WTC11 (cell line): ENCODE measurements around the gene SLC11A1. TPM values are rescaled to one million over a fixed set of nuclear protein-coding genes. Genes with fewer than 3 reads are reported as not detected.

Experiments
- ATAC-seq: fragments of 200-7000 bp; cut with Tn5 transposase; 2 replicates; pipeline ENCODE4 v1.10.0; 2021; ENCODE audit warnings: mild to moderate bottlenecking, moderate library complexity
- Bru-seq: library from RNA; stranded (reverse); fragments of 400-500 nt; gene quantifications from one replicate; lab custom pipeline; 2021; lab: Mats Ljungman, UMichigan
- CTCF ChIA-PET: fragments of 300-600 bp; sonication (Branson Sonifier 250); formaldehyde crosslinking; loops from one replicate; lab custom pipeline; 2021; ENCODE audit warnings: antibody characterized with exemption; lab: Charles Lee
- POLR2A ChIA-PET: fragments of 350-600 bp; sonication (Branson Sonifier 250); formaldehyde crosslinking; loops from one replicate; lab custom pipeline; 2021; ENCODE audit warnings: antibody characterized with exemption; lab: Charles Lee
- DNase-seq: peaks from one replicate; pipeline ENCODE4 v3.0.0; 2021; ENCODE audit warnings: low spot score
- H3K27ac Mint-ChIP-seq: 2 replicates; pipeline ENCODE4 v1.8.0; 2021; ENCODE audit warnings: mixed read lengths
- H3K27me3 Mint-ChIP-seq: 2 replicates; pipeline ENCODE4 v1.8.0; 2021; ENCODE audit warnings: low read depth, mild to moderate bottlenecking, moderate library complexity, mixed read lengths
- H3K36me3 Mint-ChIP-seq: 2 replicates; pipeline ENCODE4 v1.8.0; 2021; ENCODE audit warnings: mixed read lengths
- H3K4me1 Mint-ChIP-seq: 2 replicates; pipeline ENCODE4 v1.8.0; 2022; ENCODE audit warnings: mixed read lengths
- H3K4me3 Mint-ChIP-seq: 2 replicates; pipeline ENCODE4 v1.8.0; 2021; ENCODE audit warnings: mild to moderate bottlenecking, moderate library complexity, mixed read lengths
- H3K9me3 Mint-ChIP-seq: 2 replicates; pipeline ENCODE4 v1.8.0; 2021; ENCODE audit warnings: mixed read lengths
- AFF4 ChIP-seq: sonication (generic); formaldehyde crosslinking; IDR thresholded peaks from 2 replicates; pipeline ENCODE4 v1.8.1; 2023; ENCODE audit warnings: mild to moderate bottlenecking, missing genetic modification reagents, borderline replicate concordance
- CREB1 ChIP-seq: sonication (generic); formaldehyde crosslinking; IDR thresholded peaks from 2 replicates; pipeline ENCODE4 v1.8.0; 2023; ENCODE audit warnings: mild to moderate bottlenecking, missing genetic modification reagents
- CREM ChIP-seq: sonication (generic); formaldehyde crosslinking; IDR thresholded peaks from 2 replicates; pipeline ENCODE4 v1.8.1; 2022; ENCODE audit warnings: mild to moderate bottlenecking, missing genetic modification reagents, moderate library complexity
- FOXP1 ChIP-seq: sonication (generic); formaldehyde crosslinking; IDR thresholded peaks from 2 replicates; pipeline ENCODE4 v1.8.0; 2022; ENCODE audit warnings: missing genetic modification reagents, mild to moderate bottlenecking, moderate library complexity, borderline replicate concordance
- IRF2 ChIP-seq: sonication (generic); formaldehyde crosslinking; IDR thresholded peaks from 2 replicates; pipeline ENCODE4 v1.8.0; 2022; ENCODE audit warnings: low read depth, missing genetic modification reagents, borderline replicate concordance
- NFYB ChIP-seq: sonication (generic); formaldehyde crosslinking; conservative IDR thresholded peaks from 2 replicates; pipeline ENCODE4 v1.8.0; 2022; ENCODE audit warnings: low read depth, missing genetic modification reagents
- NR1H2 ChIP-seq: sonication (generic); formaldehyde crosslinking; IDR thresholded peaks from 2 replicates; pipeline ENCODE4 v1.9.0; 2021; ENCODE audit warnings: mild to moderate bottlenecking, moderate library complexity, missing genetic modification reagents
- NR2C2 ChIP-seq: sonication (generic); formaldehyde crosslinking; IDR thresholded peaks from 2 replicates; pipeline ENCODE4 v1.8.0; 2022; ENCODE audit warnings: mild to moderate bottlenecking, missing genetic modification reagents
- NR3C1 ChIP-seq: sonication (generic); formaldehyde crosslinking; conservative IDR thresholded peaks from 2 replicates; pipeline ENCODE4 v1.8.1; 2023; ENCODE audit warnings: low read depth, mild to moderate bottlenecking, missing genetic modification reagents
- PRRX2 ChIP-seq: fragments of 250-450 bp; sonication (Bioruptor Pico); IDR thresholded peaks from 2 replicates; pipeline ENCODE4 v1.8.0; 2021; ENCODE audit warnings: mild to moderate bottlenecking
- RELA ChIP-seq: sonication (generic); formaldehyde crosslinking; IDR thresholded peaks from 2 replicates; pipeline ENCODE4 v1.8.1; 2022; ENCODE audit warnings: missing genetic modification reagents, mild to moderate bottlenecking, borderline replicate concordance
- STAT6 ChIP-seq: sonication (generic); formaldehyde crosslinking; conservative IDR thresholded peaks from 2 replicates; pipeline ENCODE4 v1.8.1; 2023; ENCODE audit warnings: mild to moderate bottlenecking, low read depth, missing genetic modification reagents, moderate library complexity
- ZBTB21 ChIP-seq: sonication (generic); formaldehyde crosslinking; IDR thresholded peaks from 2 replicates; pipeline ENCODE4 v1.8.1; 2023; ENCODE audit warnings: mild to moderate bottlenecking, missing genetic modification reagents, borderline replicate concordance
- ZBTB43 ChIP-seq: sonication (generic); formaldehyde crosslinking; IDR thresholded peaks from 2 replicates; pipeline ENCODE4 v1.8.1; 2023; ENCODE audit warnings: mild to moderate bottlenecking, missing genetic modification reagents
- ZNF423 ChIP-seq: fragments of 250-450 bp; sonication (Bioruptor Pico); IDR thresholded peaks from 2 replicates; pipeline ENCODE4 v2.1.2; 2022; ENCODE audit warnings: mild to moderate bottlenecking, moderate library complexity
- long read RNA-seq, 3 experiments: library from RNA in 1 of 3; library from capped mRNA in 1 of 3; library from polyadenylated mRNA in 1 of 3; unstranded in 2 of 3; stranded (forward) in 1 of 3; transcript quantifications; one replicate each; pipeline ENCODE4 v2.0.0, GENCODE V29; 2021
- total RNA-seq: library from RNA; stranded (reverse); gene quantifications from 3 replicates; pipeline ENCODE4 v1.2.3, GENCODE V29; 2021
- TF ChIP-seq, protein P1 (sequence below): fragments of 250-450 bp; sonication (Bioruptor Pico); IDR thresholded peaks from 2 replicates; pipeline ENCODE4 v1.9.0; 2021; ENCODE audit warnings: mild to moderate bottlenecking, borderline replicate concordance
- TF ChIP-seq, protein P2 (sequence below): sonication (generic); formaldehyde crosslinking; IDR thresholded peaks from 2 replicates; pipeline ENCODE4 v1.8.1; 2023; ENCODE audit warnings: mild to moderate bottlenecking, missing genetic modification reagents, moderate library complexity
- TF ChIP-seq, protein P3 (sequence below): sonication (generic); formaldehyde crosslinking; IDR thresholded peaks from 2 replicates; pipeline ENCODE4 v1.8.1; 2023; ENCODE audit warnings: mild to moderate bottlenecking, missing genetic modification reagents, moderate library complexity
- TF ChIP-seq, protein P4 (sequence below): sonication (generic); formaldehyde crosslinking; IDR thresholded peaks from 2 replicates; pipeline ENCODE4 v1.8.1; 2023; ENCODE audit warnings: mild to moderate bottlenecking, missing genetic modification reagents

SLC11A1 gene
- total RNA-seq (0.25 to 0.55 TPM (median 0.31 TPM) in 3 replicates), Bru-seq, nascent RNA (percentile 10 among the genes with signal in this experiment)
- long read RNA-seq, experiment 1: 0 reads
- long read RNA-seq, experiment 2: 0 reads
- long read RNA-seq, experiment 3: 0 reads

DNA sequence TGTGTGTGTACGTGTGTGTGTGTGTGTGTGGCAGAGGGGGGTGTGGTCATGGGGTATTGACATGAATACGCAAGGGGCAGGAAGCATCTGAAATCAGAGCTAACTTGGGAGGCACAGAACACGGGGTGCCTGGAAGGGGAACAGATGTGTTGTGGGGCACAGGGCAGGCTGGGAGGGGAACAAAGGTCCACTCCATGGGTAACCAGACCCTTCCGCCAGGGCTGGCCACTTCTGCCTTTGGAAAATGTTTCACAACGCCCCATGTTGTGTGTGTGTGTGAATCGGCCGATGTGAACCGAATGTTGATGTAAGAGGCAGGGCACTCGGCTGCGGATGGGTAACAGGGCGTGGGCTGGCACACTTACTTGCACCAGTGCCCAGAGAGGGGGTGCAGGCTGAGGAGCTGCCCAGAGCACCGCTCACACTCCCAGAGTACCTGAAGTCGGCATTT, at the start of gene SLC11A1:
Gene SLC11A1 (plus strand): TSS at position 358 of the 451 bp plus-strand sequence. CDS start 96 bp downstream, outside the sequence.
- TF ChIP-seq NR3C1 (CRISPR knock-in tag): no peak
- TF ChIP-seq STAT6 (CRISPR knock-in tag): no peak
- no peak for TF ChIP-seq NR2C2 (CRISPR knock-in tag)
- TF ChIP-seq, protein P1, sequence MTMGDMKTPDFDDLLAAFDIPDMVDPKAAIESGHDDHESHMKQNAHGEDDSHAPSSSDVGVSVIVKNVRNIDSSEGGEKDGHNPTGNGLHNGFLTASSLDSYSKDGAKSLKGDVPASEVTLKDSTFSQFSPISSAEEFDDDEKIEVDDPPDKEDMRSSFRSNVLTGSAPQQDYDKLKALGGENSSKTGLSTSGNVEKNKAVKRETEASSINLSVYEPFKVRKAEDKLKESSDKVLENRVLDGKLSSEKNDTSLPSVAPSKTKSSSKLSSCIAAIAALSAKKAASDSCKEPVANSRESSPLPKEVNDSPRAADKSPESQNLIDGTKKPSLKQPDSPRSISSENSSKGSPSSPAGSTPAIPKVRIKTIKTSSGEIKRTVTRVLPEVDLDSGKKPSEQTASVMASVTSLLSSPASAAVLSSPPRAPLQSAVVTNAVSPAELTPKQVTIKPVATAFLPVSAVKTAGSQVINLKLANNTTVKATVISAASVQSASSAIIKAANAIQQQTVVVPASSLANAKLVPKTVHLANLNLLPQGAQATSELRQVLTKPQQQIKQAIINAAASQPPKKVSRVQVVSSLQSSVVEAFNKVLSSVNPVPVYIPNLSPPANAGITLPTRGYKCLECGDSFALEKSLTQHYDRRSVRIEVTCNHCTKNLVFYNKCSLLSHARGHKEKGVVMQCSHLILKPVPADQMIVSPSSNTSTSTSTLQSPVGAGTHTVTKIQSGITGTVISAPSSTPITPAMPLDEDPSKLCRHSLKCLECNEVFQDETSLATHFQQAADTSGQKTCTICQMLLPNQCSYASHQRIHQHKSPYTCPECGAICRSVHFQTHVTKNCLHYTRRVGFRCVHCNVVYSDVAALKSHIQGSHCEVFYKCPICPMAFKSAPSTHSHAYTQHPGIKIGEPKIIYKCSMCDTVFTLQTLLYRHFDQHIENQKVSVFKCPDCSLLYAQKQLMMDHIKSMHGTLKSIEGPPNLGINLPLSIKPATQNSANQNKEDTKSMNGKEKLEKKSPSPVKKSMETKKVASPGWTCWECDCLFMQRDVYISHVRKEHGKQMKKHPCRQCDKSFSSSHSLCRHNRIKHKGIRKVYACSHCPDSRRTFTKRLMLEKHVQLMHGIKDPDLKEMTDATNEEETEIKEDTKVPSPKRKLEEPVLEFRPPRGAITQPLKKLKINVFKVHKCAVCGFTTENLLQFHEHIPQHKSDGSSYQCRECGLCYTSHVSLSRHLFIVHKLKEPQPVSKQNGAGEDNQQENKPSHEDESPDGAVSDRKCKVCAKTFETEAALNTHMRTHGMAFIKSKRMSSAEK (CRISPR knock-in tag): no peak
- no peak for TF ChIP-seq CREB1 (CRISPR knock-in tag)
- no peak for TF ChIP-seq NR1H2 (CRISPR knock-in tag)
- TF ChIP-seq CREM (CRISPR knock-in tag): no peak
- no peak for TF ChIP-seq NFYB (CRISPR knock-in tag)
- TF ChIP-seq, protein P2, sequence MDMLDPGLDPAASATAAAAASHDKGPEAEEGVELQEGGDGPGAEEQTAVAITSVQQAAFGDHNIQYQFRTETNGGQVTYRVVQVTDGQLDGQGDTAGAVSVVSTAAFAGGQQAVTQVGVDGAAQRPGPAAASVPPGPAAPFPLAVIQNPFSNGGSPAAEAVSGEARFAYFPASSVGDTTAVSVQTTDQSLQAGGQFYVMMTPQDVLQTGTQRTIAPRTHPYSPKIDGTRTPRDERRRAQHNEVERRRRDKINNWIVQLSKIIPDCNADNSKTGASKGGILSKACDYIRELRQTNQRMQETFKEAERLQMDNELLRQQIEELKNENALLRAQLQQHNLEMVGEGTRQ (CRISPR knock-in tag): no peak
- TF ChIP-seq IRF2 (CRISPR knock-in tag): no peak
- TF ChIP-seq, protein P3, sequence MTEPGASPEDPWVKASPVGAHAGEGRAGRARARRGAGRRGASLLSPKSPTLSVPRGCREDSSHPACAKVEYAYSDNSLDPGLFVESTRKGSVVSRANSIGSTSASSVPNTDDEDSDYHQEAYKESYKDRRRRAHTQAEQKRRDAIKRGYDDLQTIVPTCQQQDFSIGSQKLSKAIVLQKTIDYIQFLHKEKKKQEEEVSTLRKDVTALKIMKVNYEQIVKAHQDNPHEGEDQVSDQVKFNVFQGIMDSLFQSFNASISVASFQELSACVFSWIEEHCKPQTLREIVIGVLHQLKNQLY: no peak
- TF ChIP-seq, protein P4, sequence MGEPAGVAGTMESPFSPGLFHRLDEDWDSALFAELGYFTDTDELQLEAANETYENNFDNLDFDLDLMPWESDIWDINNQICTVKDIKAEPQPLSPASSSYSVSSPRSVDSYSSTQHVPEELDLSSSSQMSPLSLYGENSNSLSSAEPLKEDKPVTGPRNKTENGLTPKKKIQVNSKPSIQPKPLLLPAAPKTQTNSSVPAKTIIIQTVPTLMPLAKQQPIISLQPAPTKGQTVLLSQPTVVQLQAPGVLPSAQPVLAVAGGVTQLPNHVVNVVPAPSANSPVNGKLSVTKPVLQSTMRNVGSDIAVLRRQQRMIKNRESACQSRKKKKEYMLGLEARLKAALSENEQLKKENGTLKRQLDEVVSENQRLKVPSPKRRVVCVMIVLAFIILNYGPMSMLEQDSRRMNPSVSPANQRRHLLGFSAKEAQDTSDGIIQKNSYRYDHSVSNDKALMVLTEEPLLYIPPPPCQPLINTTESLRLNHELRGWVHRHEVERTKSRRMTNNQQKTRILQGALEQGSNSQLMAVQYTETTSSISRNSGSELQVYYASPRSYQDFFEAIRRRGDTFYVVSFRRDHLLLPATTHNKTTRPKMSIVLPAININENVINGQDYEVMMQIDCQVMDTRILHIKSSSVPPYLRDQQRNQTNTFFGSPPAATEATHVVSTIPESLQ (CRISPR knock-in tag): no peak
- no peak for TF ChIP-seq ZBTB21
- no peak for TF ChIP-seq ZNF423 (CRISPR knock-in tag)
- no peak for TF ChIP-seq RELA (CRISPR knock-in tag)
- TF ChIP-seq AFF4 (CRISPR knock-in tag): no peak
- TF ChIP-seq PRRX2 (CRISPR knock-in tag): no peak
- TF ChIP-seq FOXP1 (CRISPR knock-in tag): no peak
- TF ChIP-seq ZBTB43 (CRISPR knock-in tag): no peak
- ChIA-PET POLR2A (interaction anchor here (0.6 kb wide), 1 partner anchor 69 kb away, joined by 3 read pairs; no protein-coding TSS in a partner anchor), CTCF (no interaction called here)
- Mint-ChIP-seq H3K36me3 (no peaks in the 10 kb centered on the region), H3K27me3 (peaks cover 19% of the 10 kb centered on the region), H3K27ac (no peak within 1 kb of the TSS), H3K4me3 (no peak within 1 kb of the TSS), H3K4me1 (peaks cover 6% of the 10 kb centered on the region; the same call in 1 of the 2 replicates), H3K9me3 (no peaks in the 10 kb centered on the region)
- DNase-seq (no peak), ATAC-seq (no peak)
